MM.1S (cell line): ENCODE results near the gene DUOX2.

ENCODE experiments used
- DNase-seq: peaks from one replicate; pipeline ENCODE4 v3.0.0-alpha.2; 2015
- H2AFZ ChIP-seq: fragments of 300-600 bp; sonication (generic); 2 replicates; pipeline ENCODE4 v1.6.0; 2016; ENCODE audit warnings: antibody characterized with exemption, low read length
- H3F3A ChIP-seq: fragments of 300-600 bp; sonication (generic); 2 replicates; pipeline ENCODE4 v1.6.1; 2016; ENCODE audit warnings: mild to moderate bottlenecking, antibody characterized with exemption, low read length, moderate library complexity, mixed read lengths; ENCODE audit not compliant: insufficient read depth
- H3K27ac ChIP-seq: fragments of 300-600 bp; sonication (generic); 2 replicates; pipeline ENCODE4 v1.5.1; 2016; ENCODE audit warnings: mild to moderate bottlenecking, low read length
- H3K27me3 ChIP-seq: fragments of 300-600 bp; sonication (generic); replicated peaks from 2 replicates; pipeline ENCODE4 v1.6.0; 2016; ENCODE audit warnings: low read length; ENCODE audit not compliant: insufficient read depth
- H3K36me3 ChIP-seq: fragments of 300-600 bp; sonication (generic); replicated peaks from 2 replicates; pipeline ENCODE4 v1.6.1; 2016; ENCODE audit warnings: mild to moderate bottlenecking, low read length, mixed read lengths; ENCODE audit not compliant: insufficient read depth
- H3K4me1 ChIP-seq: fragments of 300-600 bp; sonication (generic); 2 replicates; pipeline ENCODE4 v1.6.1; 2016; ENCODE audit warnings: low read length, mixed read lengths
- H3K4me2 ChIP-seq: fragments of 300-600 bp; sonication (generic); 2 replicates; pipeline ENCODE4 v1.6.0; 2016; ENCODE audit warnings: low read depth, low read length
- H3K4me3 ChIP-seq: fragments of 300-600 bp; sonication (generic); 2 replicates; pipeline ENCODE4 v1.5.1; 2016; ENCODE audit warnings: low read length, mixed read lengths
- H3K79me2 ChIP-seq: fragments of 300-600 bp; sonication (generic); 2 replicates; pipeline ENCODE4 v1.6.1; 2016; ENCODE audit warnings: mixed run types, low read length, mixed read lengths
- H3K9ac ChIP-seq: fragments of 300-600 bp; sonication (generic); 2 replicates; pipeline ENCODE4 v1.6.1; 2016; ENCODE audit warnings: low read length, mixed read lengths
- H3K9me2 ChIP-seq: fragments of 300-600 bp; sonication (generic); replicated peaks from 2 replicates; pipeline ENCODE4 v1.6.1; 2016; ENCODE audit warnings: mild to moderate bottlenecking, low read length, mixed read lengths; ENCODE audit not compliant: insufficient read depth
- H3K9me3 ChIP-seq: fragments of 300-600 bp; sonication (generic); replicated peaks from 2 replicates; pipeline ENCODE4 v1.6.1; 2016; ENCODE audit warnings: mild to moderate bottlenecking, low read length, mixed read lengths; ENCODE audit not compliant: insufficient read depth
- H4K20me1 ChIP-seq: fragments of 300-600 bp; sonication (generic); 2 replicates; pipeline ENCODE4 v1.6.1; 2016; ENCODE audit warnings: mild to moderate bottlenecking, low read length, moderate library complexity, mixed read lengths; ENCODE audit not compliant: insufficient read depth
- CTCF ChIP-seq: fragments of 300-600 bp; sonication (generic); IDR thresholded peaks from 2 replicates; pipeline ENCODE4 v1.5.1; 2016; ENCODE audit warnings: antibody characterized with exemption, low read length, mixed read lengths
- EZH2 ChIP-seq: fragments of 300-600 bp; sonication (generic); optimal IDR thresholded peaks from 2 replicates; pipeline ENCODE3; 2017; ENCODE audit warnings: low read depth, mild to moderate bottlenecking, antibody characterized with exemption, low read length, mixed read lengths
- EZH2phosphoT487 ChIP-seq: fragments of 300-600 bp; sonication (generic); IDR thresholded peaks from 2 replicates; pipeline ENCODE4 v1.6.1; 2018; ENCODE audit warnings: antibody characterized with exemption, low read length

DUOX2 gene

GRCh38 chr15:45116006-45116481, 2.1 kb upstream of the DUOX2 start:
- Histone ChIP-seq H3K79me2 (no peaks in the 10 kb centered on the region), H3K27me3 (peaks cover 61% of the 10 kb centered on the region)

GRCh38 chr15:45115312-45115820, 1.4 kb upstream of the DUOX2 start:
- no peaks in the 10 kb centered on the region for H3K36me3 ChIP-seq
- H4K20me1 ChIP-seq: no peaks in the 10 kb centered on the region
- H3K4me1 ChIP-seq: no peaks in the 10 kb centered on the region
- no peak for DNase-seq
- no peak overlapping the region for H3K27ac ChIP-seq
- H3K4me2 ChIP-seq: no peak overlapping the region
- no peak overlapping the region for H2AFZ ChIP-seq
- H3K9me3 ChIP-seq: no peaks in the 10 kb centered on the region
- H3F3A ChIP-seq: no peaks in the 10 kb centered on the region
- no peak for TF ChIP-seq EZH2
- TF ChIP-seq EZH2phosphoT487: no peak
- no peak for TF ChIP-seq CTCF
- no peaks in the 10 kb centered on the region for H3K79me2 ChIP-seq
- no peaks in the 10 kb centered on the region for H3K9me2 ChIP-seq
- H3K27me3 ChIP-seq: peaks cover 61% of the 10 kb centered on the region
- no peak overlapping the region for H3K9ac ChIP-seq
- no peak overlapping the region for H3K4me3 ChIP-seq

More at GRCh38 chr15:45116006-45116481, 2.1 kb upstream of the DUOX2 start:
- Histone ChIP-seq H3K4me1 (no peaks in the 10 kb centered on the region), H3K4me2 (no peak overlapping the region), H3K27ac (no peak overlapping the region), H3K9me3 (no peaks in the 10 kb centered on the region), H2AFZ (no peak overlapping the region), H3K36me3 (no peaks in the 10 kb centered on the region), H3F3A (no peaks in the 10 kb centered on the region), H3K4me3 (no peak overlapping the region), H3K9me2 (no peaks in the 10 kb centered on the region), H4K20me1 (no peaks in the 10 kb centered on the region), H3K9ac (no peak overlapping the region)
- no peak for DNase-seq
- TF ChIP-seq EZH2phosphoT487: no peak
- TF ChIP-seq EZH2: no peak
- TF ChIP-seq CTCF: no peak

DNA sequence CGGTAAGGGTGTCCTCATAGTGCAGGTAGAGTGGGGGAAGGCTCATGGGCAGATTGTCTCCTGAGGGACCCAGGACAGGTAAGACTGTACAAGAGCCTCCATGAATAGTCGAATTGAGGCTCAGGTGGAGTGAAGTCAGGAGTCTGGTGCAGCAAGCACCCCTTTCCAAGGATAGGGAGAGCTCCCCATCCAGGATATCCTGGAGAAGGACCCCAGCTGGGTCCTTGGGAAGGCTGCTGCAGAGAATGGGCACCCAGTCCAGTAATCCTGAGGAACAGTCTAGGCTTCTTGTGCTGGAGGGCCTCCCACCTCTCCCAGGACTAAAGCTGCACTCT, 746 bp upstream of the DUOX2 start:
- Histone ChIP-seq H3K9me2 (no peaks in the 10 kb centered on the region), H3K36me3 (no peaks in the 10 kb centered on the region), H3K27ac (no peak overlapping the region), H3K4me3 (no peak overlapping the region), H3K27me3 (peaks cover 61% of the 10 kb centered on the region), H4K20me1 (no peaks in the 10 kb centered on the region), H3K9me3 (no peaks in the 10 kb centered on the region), H3F3A (no peaks in the 10 kb centered on the region), H3K79me2 (no peaks in the 10 kb centered on the region), H3K4me2 (peak overlapping the region; percentile 48; the same call in 1 of the 2 replicates), H2AFZ (no peak overlapping the region), H3K4me1 (no peaks in the 10 kb centered on the region), H3K9ac (no peak overlapping the region)
- DNase-seq: no peak
- TF ChIP-seq EZH2phosphoT487: no peak
- TF ChIP-seq EZH2: no peak
- no peak for TF ChIP-seq CTCF
